ENCODE measurements around the gene OSBP. TPM values are rescaled to one million over a fixed set of nuclear protein-coding genes. Genes with fewer than 3 reads are reported as not detected.

The OSBP gene
- total RNA-seq, 1 experiment from 2014 or later, result 43.8 TPM

DNA sequence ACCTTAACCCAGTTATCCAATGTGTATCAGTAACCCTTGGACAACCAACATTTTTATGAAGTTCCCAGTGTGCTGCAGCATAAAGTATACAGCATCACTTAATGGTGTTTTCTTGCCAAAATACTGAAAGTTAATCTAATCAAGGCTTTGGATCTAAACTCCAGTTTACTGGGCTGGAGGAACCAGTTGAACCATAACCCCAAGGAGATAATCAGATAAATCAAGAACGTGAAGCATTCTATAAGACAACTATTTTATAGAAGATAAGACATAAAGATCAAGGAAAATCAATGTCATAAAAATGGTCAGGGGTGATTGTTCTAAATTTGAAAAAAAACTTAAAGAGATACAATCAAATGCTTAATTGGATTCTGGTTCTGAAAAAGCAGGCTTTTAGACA lies 2.3 kb upstream of the OSBP start:
- TF ChIP-seq POLR2A (IDR thresholded peaks at IDR 0.05; ENCODE audit: borderline replicate concordance, extremely low read depth, insufficient read depth, insufficient read length) (no peak), MAX (IDR thresholded peaks at IDR 0.05) (no peak), ATF3 (IDR thresholded peaks at IDR 0.05) (no peak)
- DNase-seq (ENCODE audit: low read depth, low spot score) (no peak), ATAC-seq (no peak)
- Histone ChIP-seq H3K9ac (ENCODE audit: low read length) (no peak overlapping the region), H3K4me2 (ENCODE audit: low read length) (no peak overlapping the region), H3K9me3 (ENCODE audit: control insufficient read depth in 1 of 2, insufficient read depth in 1 of 2, low read depth in 1 of 2, low read length in 2 of 2) (no peaks in the 10 kb centered on the region), H3K4me3 (replicated peaks in 1 of 2; ENCODE audit: low read depth in 1 of 2, low read length in 2 of 2) (no peak overlapping the region), H3K27me3 (ENCODE audit: insufficient read depth, low read length) (no peaks in the 10 kb centered on the region), H3K36me3 (ENCODE audit: control insufficient read depth in 1 of 2, insufficient read depth in 2 of 2, low read length in 2 of 2) (peaks cover 0 to 2% of the 10 kb centered on the region in 2 experiments; a peak in 1 of 4 replicates), H3K27ac (ENCODE audit: low read depth, low read length) (no peak overlapping the region), H3K9me2 (ENCODE audit: insufficient read depth) (no peaks in the 10 kb centered on the region), H3K79me2 (ENCODE audit: insufficient read depth, low read length) (peaks cover 23% of the 10 kb centered on the region), H2AFZ (ENCODE audit: low read depth, low read length, poor library complexity, severe bottlenecking) (no peak overlapping the region), H3K4me1 (ENCODE audit: control insufficient read depth in 1 of 2, insufficient read depth in 2 of 2, low read length in 2 of 2) (peaks cover 10 to 22% of the 10 kb centered on the region in 2 experiments), H4K20me1 (ENCODE audit: insufficient read depth) (no peaks in the 10 kb centered on the region)
- ChIA-PET POLR2A (no interaction called here), RAD21 (ENCODE audit: low non-redundant PET in 1 of 2, low total read pairs in 2 of 2, uncharacterized antibody in 2 of 2, unreplicated experiment in 2 of 2) (no interaction called here), CTCF (no interaction called here)
- no TSS peak for BruUV-seq (replicated peaks)
- intact Hi-C loops (cut with micrococcal nuclease), result loop anchor here (5.0 kb wide), 2 partner anchors 51 to 81 kb away; no protein-coding TSS in a partner anchor

DNA sequence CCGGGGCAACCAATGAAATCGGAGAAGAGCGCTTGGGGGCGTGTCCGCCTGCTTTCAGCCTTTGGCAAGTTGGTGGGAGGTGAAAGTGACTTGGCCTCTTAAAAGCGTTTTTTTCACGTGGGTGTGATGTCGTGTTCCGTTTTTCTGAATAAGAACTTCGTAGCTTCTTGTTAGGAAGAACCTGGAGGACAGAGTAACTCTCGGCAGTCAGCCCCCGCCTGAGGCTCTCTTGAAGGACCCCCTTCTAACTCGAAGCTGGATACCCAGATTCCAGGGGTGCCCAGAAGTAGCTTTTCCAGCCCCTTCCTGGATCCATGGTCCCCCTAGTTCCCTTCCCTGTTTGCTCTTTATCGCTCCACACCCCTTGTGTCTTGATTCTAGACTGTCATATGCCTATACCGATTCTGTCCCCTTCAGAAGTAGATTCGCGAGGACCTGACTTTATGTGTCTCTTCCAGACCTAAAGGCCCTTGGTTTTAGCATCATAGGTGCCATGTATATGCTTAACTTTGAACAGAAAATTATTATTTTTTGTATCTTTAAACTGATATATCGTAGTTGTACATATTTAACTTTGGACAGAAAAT lies 915 bp upstream of the OSBP start:
- H3K4me3 ChIP-seq (replicated peaks in 1 of 2; ENCODE audit: low read depth in 1 of 2, low read length in 2 of 2), result peak overlapping the region; percentile 42 to 95
- no peaks in the 10 kb centered on the region for H3K9me3 ChIP-seq (ENCODE audit: control insufficient read depth in 1 of 2, insufficient read depth in 1 of 2, low read depth in 1 of 2, low read length in 2 of 2)
- no peaks in the 10 kb centered on the region for H3K27me3 ChIP-seq (ENCODE audit: insufficient read depth, low read length)
- peak overlapping the region; percentile 42 for H3K27ac ChIP-seq (ENCODE audit: low read depth, low read length)
- no peaks in the 10 kb centered on the region; the same call in 1 of the 2 replicates for H4K20me1 ChIP-seq (ENCODE audit: insufficient read depth)
- H3K9ac ChIP-seq (ENCODE audit: low read length), result peak overlapping the region; percentile 53
- H3K36me3 ChIP-seq (ENCODE audit: control insufficient read depth in 1 of 2, insufficient read depth in 2 of 2, low read length in 2 of 2), result peaks cover 0 to 3% of the 10 kb centered on the region in 2 experiments; a peak in 1 of 4 replicates
- peaks cover 37% of the 10 kb centered on the region for H3K79me2 ChIP-seq (ENCODE audit: insufficient read depth, low read length)
- DNase-seq (ENCODE audit: low read depth, low spot score) (no peak), ATAC-seq (no peak)
- BruUV-seq (replicated peaks), result TSS peak; percentile 93
- H3K4me1 ChIP-seq (ENCODE audit: control insufficient read depth in 1 of 2, insufficient read depth in 2 of 2, low read length in 2 of 2), result peaks cover 16 to 35% of the 10 kb centered on the region in 2 experiments
- POLR2A ChIA-PET, result interaction anchor here (0.7 to 2.1 kb wide), 5 partner anchors 18 to 139 kb away, joined by 3 to 9 read pairs (median 6); partner anchors contain the start of gene PATL1
- RAD21 ChIA-PET (ENCODE audit: low non-redundant PET in 1 of 2, low total read pairs in 2 of 2, uncharacterized antibody in 2 of 2, unreplicated experiment in 2 of 2), result no interaction called here
- CTCF ChIA-PET, result interaction anchor here (1.0 to 1.7 kb wide), 3 partner anchors 7 to 138 kb away, joined by 3 to 5 read pairs (median 3); partner anchors contain the start of gene STX3
- H2AFZ ChIP-seq (ENCODE audit: low read depth, low read length, poor library complexity, severe bottlenecking), result no peak overlapping the region
- TF ChIP-seq SP1 (IDR thresholded peaks at IDR 0.05; ENCODE audit: low read depth), result no peak
- no peak for TF ChIP-seq CBX3 (IDR thresholded peaks at IDR 0.05; ENCODE audit: low read depth)
- TF ChIP-seq MAX (IDR thresholded peaks at IDR 0.05), result peak; percentile 85
- no peak for TF ChIP-seq ELF1 (IDR thresholded peaks at IDR 0.05; ENCODE audit: borderline replicate concordance, low read depth)
- peak; percentile 39 for TF ChIP-seq POLR2A (IDR thresholded peaks at IDR 0.05; ENCODE audit: borderline replicate concordance, extremely low read depth, insufficient read depth, insufficient read length)
- peak; percentile 47 for TF ChIP-seq POLR2AphosphoS5 (IDR thresholded peaks at IDR 0.05; ENCODE audit: low read depth, low read length)
- no peak for TF ChIP-seq JUND (IDR thresholded peaks at IDR 0.05)
- H3K9me2 ChIP-seq (ENCODE audit: insufficient read depth), result no peaks in the 10 kb centered on the region
- peak overlapping the region; percentile 81 for H3K4me2 ChIP-seq (ENCODE audit: low read length)
- intact Hi-C loops (cut with micrococcal nuclease), result loop anchor here (5.0 kb wide), 2 partner anchors 49 to 79 kb away; no protein-coding TSS in a partner anchor
